ENCODE results near the gene RAB7B.

The RAB7B gene

GRCh38 chr1:205972491-205973168, 30.6 kb downstream of the RAB7B start:
- no peak for DNase-seq

GRCh38 chr1:205972081-205972480, 31.1 kb downstream of the RAB7B start:
- DNase-seq = no peak

- no peak for DNase-seq
Observed at GRCh38 chr1:205971082-205971481, 32.1 kb downstream of the RAB7B start.

- DNase-seq = no peak
Observed at GRCh38 chr1:205970486-205970885, 32.7 kb downstream of the RAB7B start.

GRCh38 chr1:205969229-205969628, 34.0 kb downstream of the RAB7B start:
- DNase-seq = no peak

GRCh38 chr1:205967554-205968335, 35.5 kb downstream of the RAB7B start:
- DNase-seq = no peak

- DNase-seq = no peak
Observed at GRCh38 chr1:205965036-205965884, 37.9 kb downstream of the RAB7B start.

- DNase-seq = no peak
Observed at GRCh38 chr1:205963352-205964155, 39.6 kb downstream of the RAB7B start.

GRCh38 chr1:205962821-205963221, 40.4 kb downstream of the RAB7B start:
- no peak for DNase-seq

GRCh38 chr1:205961991-205962820, 41.0 kb downstream of the RAB7B start:
- DNase-seq = no peak

GRCh38 chr1:205961405-205961804, 41.8 kb downstream of the RAB7B start:
- no peak for DNase-seq

- DNase-seq = no peak
Observed at GRCh38 chr1:205959789-205960188, 43.4 kb downstream of the RAB7B start.

- no peak for DNase-seq
Observed at GRCh38 chr1:205955499-205955898, 47.7 kb downstream of the RAB7B start.

- no peak for DNase-seq
Observed at GRCh38 chr1:205954819-205955404, 48.3 kb downstream of the RAB7B start.

GRCh38 chr1:205951746-205952145, 51.4 kb downstream of the RAB7B start:
- DNase-seq = no peak

- peak in 1 of 2 donors; percentile 38 for DNase-seq
Observed at GRCh38 chr1:205950826-205951549, 52.2 kb downstream of the RAB7B start.

GRCh38 chr1:205950280-205950679, 52.9 kb downstream of the RAB7B start:
- no peak for DNase-seq

- no peak for DNase-seq
Observed at GRCh38 chr1:205949753-205950152, 53.4 kb downstream of the RAB7B start.

- no peak for DNase-seq
Observed at GRCh38 chr1:205948886-205949285, 54.3 kb downstream of the RAB7B start.

GRCh38 chr1:205948039-205948438, 55.2 kb downstream of the RAB7B start:
- no peak for DNase-seq

GRCh38 chr1:205947024-205947423, 56.2 kb downstream of the RAB7B start:
- DNase-seq = no peak

Data from CD4-positive, alpha-beta T cell treated with Interleukin-4 for 1 hour (primary cell).